OCI-LY7 (cell line): ENCODE results near the gene LSAMP. TPM values are rescaled to one million over a fixed set of nuclear protein-coding genes. Genes with fewer than 3 reads are reported as not detected.

Experiments
- BruUV-seq: library from RNA; stranded (reverse); fragments of 400-500 nt; replicated peaks from 2 replicates; lab custom pipeline; 2021; lab: Mats Ljungman, UMichigan
- CTCF ChIA-PET: fragments of 300-600 bp; sonication (Branson Sonifier 250); formaldehyde crosslinking; loops from one replicate; lab custom pipeline; 2022; ENCODE audit warnings: antibody characterized with exemption; ENCODE audit not compliant: unreplicated experiment; lab: Charles Lee
- POLR2A ChIA-PET: fragments of 300-600 bp; sonication (Branson Sonifier 250); formaldehyde crosslinking; loops from one replicate; lab custom pipeline; 2022; ENCODE audit warnings: antibody characterized with exemption; lab: Charles Lee
- DNase-seq: peaks from one replicate; pipeline ENCODE4 v3.0.0-alpha.2; 2015; ENCODE audit warnings: low spot score
- H2AFZ ChIP-seq: fragments of 200-600 bp; sonication (generic), shearing (Covaris generic); 2 replicates; pipeline ENCODE4 v1.6.1; 2014; ENCODE audit warnings: mild to moderate bottlenecking, antibody characterized with exemption, low read length, moderate library complexity
- H3K27ac ChIP-seq: fragments of 200-600 bp; sonication (generic); 2 replicates; pipeline ENCODE4 v1.5.1; 2014; ENCODE audit warnings: mixed run types, low read depth, mild to moderate bottlenecking, moderate library complexity, low read length, inconsistent platforms; ENCODE audit not compliant: poor library complexity, severe bottlenecking
- H3K36me3 ChIP-seq: fragments of 200-600 bp; sonication (generic); 2 replicates; pipeline ENCODE4 v1.6.1; 2014; ENCODE audit warnings: mild to moderate bottlenecking, antibody characterized with exemption, low read length, moderate library complexity, mixed read lengths; ENCODE audit not compliant: insufficient read depth
- H3K4me1 ChIP-seq: fragments of 200-600 bp; sonication (generic); 2 replicates; pipeline ENCODE4 v1.5.1; 2014; ENCODE audit warnings: mild to moderate bottlenecking, low read length; ENCODE audit not compliant: insufficient read depth, poor library complexity, severe bottlenecking
- H3K4me2 ChIP-seq: fragments of 200-600 bp; sonication (generic); 2 replicates; pipeline ENCODE4 v1.6.1; 2014; ENCODE audit warnings: mild to moderate bottlenecking, low read length
- H3K4me3 ChIP-seq: fragments of 200-600 bp; sonication (generic); 2 replicates; pipeline ENCODE4 v1.5.1; 2014; ENCODE audit warnings: mild to moderate bottlenecking, low read depth, low read length; ENCODE audit not compliant: poor library complexity, severe bottlenecking
- H3K79me2 ChIP-seq: fragments of 200-600 bp; sonication (generic); 2 replicates; pipeline ENCODE4 v1.6.1; 2016; ENCODE audit warnings: low read depth, mild to moderate bottlenecking, low read length, moderate library complexity, mixed read lengths; ENCODE audit not compliant: insufficient read depth
- H3K9me2 ChIP-seq: fragments of 200-600 bp; sonication (generic); 2 replicates; pipeline ENCODE4 v1.6.1; 2016; ENCODE audit warnings: mild to moderate bottlenecking, low read length, mixed read lengths; ENCODE audit not compliant: insufficient read depth
- H3K9me3 ChIP-seq: fragments of 200-600 bp; sonication (generic); 2 replicates; pipeline ENCODE4 v1.6.1; 2014; ENCODE audit warnings: mild to moderate bottlenecking, mixed run types, low read length, mixed read lengths
- H4K20me1 ChIP-seq: fragments of 200-600 bp; sonication (generic); 2 replicates; pipeline ENCODE4 v1.6.1; 2014; ENCODE audit warnings: mild to moderate bottlenecking, antibody characterized with exemption, low read length, moderate library complexity, mixed read lengths; ENCODE audit not compliant: insufficient read depth
- EZH2phosphoT487 ChIP-seq: fragments of 200-600 bp; sonication (generic); IDR thresholded peaks from 2 replicates; pipeline ENCODE4 v1.6.1; 2018; ENCODE audit warnings: low read depth, borderline replicate concordance, mild to moderate bottlenecking, mixed run types, antibody characterized with exemption, low read length, moderate library complexity, mixed read lengths
- intact Hi-C: fragments of 100-400 bp; cut with micrococcal nuclease; formaldehyde crosslinking; loops from one replicate; pipeline ENCODE4 v1.10.0; 2022; ENCODE audit not compliant: unreplicated experiment
- total RNA-seq, 2 experiments: library from RNA; depleted of rRNA in 1 of 2; stranded (reverse); fragments of >200 nt in 1 of 2; shearing (Covaris generic) in 1 of 2; gene quantifications; 2 replicates each; pipeline ENCODE4 v1.2.3, GENCODE V29; 2014 to 2022
- TF ChIP-seq, protein P1 (sequence below): fragments of 200-600 bp; sonication (generic); conservative IDR thresholded peaks from 2 replicates; pipeline ENCODE4 v1.5.1; 2014; ENCODE audit warnings: mild to moderate bottlenecking, antibody characterized with exemption, low read length, moderate library complexity, mixed read lengths

Gene LSAMP
- total RNA-seq, 2 experiments from 2014 or later = 1.4 TPM; not detected in 1

DNA sequence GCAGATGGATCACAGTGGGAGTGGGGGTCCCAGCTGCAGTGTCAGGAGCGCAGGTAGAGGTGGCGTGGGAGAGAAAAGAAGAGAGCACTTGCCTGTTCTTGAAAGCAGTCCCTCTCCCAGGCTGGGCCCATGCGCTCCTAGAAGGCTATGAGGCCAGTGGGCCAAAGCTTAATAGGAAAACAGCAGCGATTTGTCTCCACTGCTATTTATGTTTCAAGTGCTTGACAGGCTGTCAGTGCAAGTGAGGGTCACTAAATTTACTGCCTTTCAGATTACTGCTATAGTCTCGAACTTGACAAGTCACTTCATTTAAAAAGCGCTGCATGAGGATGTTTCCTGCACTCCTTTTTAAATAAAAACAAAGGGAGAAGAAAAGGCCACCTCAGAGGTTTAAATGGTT lies 582.4 kb downstream of the LSAMP start:
- H4K20me1 ChIP-seq = no peaks in the 10 kb centered on the region
- no peak for DNase-seq
- ChIA-PET CTCF (no interaction called here), POLR2A (interaction anchor here (0.6 kb wide), 1 partner anchor 148 kb away, joined by 4 read pairs; no protein-coding TSS in a partner anchor)
- no peak for TF ChIP-seq EZH2phosphoT487
- TF ChIP-seq, protein P1, sequence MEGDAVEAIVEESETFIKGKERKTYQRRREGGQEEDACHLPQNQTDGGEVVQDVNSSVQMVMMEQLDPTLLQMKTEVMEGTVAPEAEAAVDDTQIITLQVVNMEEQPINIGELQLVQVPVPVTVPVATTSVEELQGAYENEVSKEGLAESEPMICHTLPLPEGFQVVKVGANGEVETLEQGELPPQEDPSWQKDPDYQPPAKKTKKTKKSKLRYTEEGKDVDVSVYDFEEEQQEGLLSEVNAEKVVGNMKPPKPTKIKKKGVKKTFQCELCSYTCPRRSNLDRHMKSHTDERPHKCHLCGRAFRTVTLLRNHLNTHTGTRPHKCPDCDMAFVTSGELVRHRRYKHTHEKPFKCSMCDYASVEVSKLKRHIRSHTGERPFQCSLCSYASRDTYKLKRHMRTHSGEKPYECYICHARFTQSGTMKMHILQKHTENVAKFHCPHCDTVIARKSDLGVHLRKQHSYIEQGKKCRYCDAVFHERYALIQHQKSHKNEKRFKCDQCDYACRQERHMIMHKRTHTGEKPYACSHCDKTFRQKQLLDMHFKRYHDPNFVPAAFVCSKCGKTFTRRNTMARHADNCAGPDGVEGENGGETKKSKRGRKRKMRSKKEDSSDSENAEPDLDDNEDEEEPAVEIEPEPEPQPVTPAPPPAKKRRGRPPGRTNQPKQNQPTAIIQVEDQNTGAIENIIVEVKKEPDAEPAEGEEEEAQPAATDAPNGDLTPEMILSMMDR = no peak
- H3K4me1 ChIP-seq = no peaks in the 10 kb centered on the region
- H3K27ac ChIP-seq = no peak overlapping the region
- intact Hi-C loops = no loop called here
- H3K79me2 ChIP-seq = no peaks in the 10 kb centered on the region
- H3K4me2 ChIP-seq = no peak overlapping the region
- H2AFZ ChIP-seq = no peak overlapping the region
- no peaks in the 10 kb centered on the region for H3K9me3 ChIP-seq
- no peaks in the 10 kb centered on the region for H3K36me3 ChIP-seq
- no peak overlapping the region for H3K4me3 ChIP-seq
- no peaks in the 10 kb centered on the region for H3K9me2 ChIP-seq
- BruUV-seq = no TSS peak

DNA sequence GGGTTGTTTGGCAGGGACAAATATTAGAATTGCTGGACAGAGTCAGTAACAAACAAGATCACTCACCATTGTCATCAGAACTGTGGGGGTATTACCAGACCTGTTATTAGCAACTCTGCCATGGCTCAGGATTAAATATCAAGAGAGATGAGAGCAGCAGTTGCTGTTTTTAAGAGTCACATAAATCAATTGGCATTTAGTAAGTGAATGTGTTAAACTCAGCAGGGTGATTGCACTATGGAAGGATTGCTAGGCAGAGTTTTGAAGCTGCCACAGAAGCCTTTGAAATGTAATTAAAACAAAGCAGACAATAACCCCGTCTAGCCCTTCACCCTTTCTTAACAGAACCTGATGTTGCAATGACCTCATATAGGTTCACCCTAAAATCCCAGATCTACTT lies 583.2 kb downstream of the LSAMP start:
- Histone ChIP-seq H3K4me2 (no peak overlapping the region), H3K4me3 (no peak overlapping the region), H3K27ac (no peak overlapping the region), H2AFZ (no peak overlapping the region), H3K4me1 (no peaks in the 10 kb centered on the region), H3K9me3 (no peaks in the 10 kb centered on the region), H3K36me3 (no peaks in the 10 kb centered on the region), H4K20me1 (no peaks in the 10 kb centered on the region), H3K79me2 (no peaks in the 10 kb centered on the region), H3K9me2 (no peaks in the 10 kb centered on the region)
- DNase-seq = no peak
- CTCF ChIA-PET = no interaction called here
- POLR2A ChIA-PET = interaction anchor here (0.6 kb wide), 1 partner anchor 147 kb away, joined by 4 read pairs; no protein-coding TSS in a partner anchor
- TF ChIP-seq, protein P1 = no peak
- no peak for TF ChIP-seq EZH2phosphoT487
- intact Hi-C loops = no loop called here
- BruUV-seq = no TSS peak

DNA sequence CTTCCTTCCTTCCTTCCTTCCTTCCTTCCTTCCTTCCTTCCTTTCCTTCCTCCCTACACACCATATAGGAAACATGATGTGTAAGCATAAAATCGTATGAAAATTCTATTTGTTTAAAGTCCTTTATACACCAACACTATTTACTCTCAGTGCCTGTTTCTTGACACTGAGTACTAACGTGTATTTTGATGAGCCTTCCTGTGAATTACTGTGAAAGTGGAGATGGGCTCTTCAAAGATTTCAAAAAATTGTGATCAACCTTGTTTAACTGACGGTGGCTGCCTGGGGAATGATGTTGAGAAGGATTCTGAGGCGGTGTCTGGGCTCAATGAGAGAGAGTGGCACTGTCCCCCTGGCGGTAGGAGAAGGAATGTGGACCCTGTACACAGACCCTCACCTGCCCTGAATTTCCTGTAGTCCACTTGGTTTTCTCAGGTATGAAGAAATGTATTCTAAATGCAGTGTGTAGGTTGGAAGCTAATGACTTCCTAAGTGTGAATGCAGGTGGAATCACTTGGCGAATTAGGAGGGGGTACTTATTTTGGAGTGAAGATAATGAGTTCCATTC lies 584.0 kb downstream of the LSAMP start:
- no peak overlapping the region for H3K4me3 ChIP-seq
- H3K4me2 ChIP-seq = no peak overlapping the region
- H4K20me1 ChIP-seq = no peaks in the 10 kb centered on the region
- H2AFZ ChIP-seq = no peak overlapping the region
- TF ChIP-seq, protein P1 = peak; percentile 42
- TF ChIP-seq EZH2phosphoT487 = no peak
- no peak overlapping the region for H3K27ac ChIP-seq
- H3K4me1 ChIP-seq = no peaks in the 10 kb centered on the region
- no peaks in the 10 kb centered on the region for H3K36me3 ChIP-seq
- no peak for DNase-seq
- H3K9me3 ChIP-seq = no peaks in the 10 kb centered on the region
- intact Hi-C loops = no loop called here
- ChIA-PET CTCF (no interaction called here), POLR2A (no interaction called here)
- no peaks in the 10 kb centered on the region for H3K9me2 ChIP-seq
- no TSS peak for BruUV-seq
- no peaks in the 10 kb centered on the region for H3K79me2 ChIP-seq
